Naive thymus-derived CD8-positive, alpha-beta T cell (primary cell): ENCODE data around the gene CNIH4. TPM values are rescaled to one million over a fixed set of nuclear protein-coding genes. Genes with fewer than 3 reads are reported as not detected.
"Not testable (repeated sequence)": the region's sequence is repeated elsewhere in the genome, so short reads cannot be mapped to it uniquely, and the experiment has no call there.

Experiments used
- ATAC-seq, 2 donors: fragments of 150-1000 bp; cut with Tn5 transposase in 1 of 2; sonication (Bioruptor Pico), chemical (Tn5 transposase) in 1 of 2; 1 replicate in 1 of 2; 2 replicates in 1 of 2; pipeline ENCODE4 v1.10.0; 2021; ENCODE audit warnings: mild to moderate bottlenecking in 2 of 2, moderate library complexity in 2 of 2
- POLR2A ChIA-PET: fragments of 350-600 bp; sonication (Branson Sonifier 250); formaldehyde crosslinking; loops from one replicate; lab custom pipeline; 2021; ENCODE audit warnings: antibody characterized with exemption; lab: Charles Lee
- DNase-seq, 10 donors: peaks; one replicate each; pipeline versions ENCODE4 v3.0.0 to v3.0.0-alpha.2; 2020 to 2022
- H3K27ac Mint-ChIP-seq, 10 donors: one replicate each; pipeline ENCODE4 v1.8.0; 2020 to 2022; ENCODE audit warnings: mild to moderate bottlenecking in 10 of 10, mixed read lengths in 10 of 10, moderate library complexity in 4 of 10, inconsistent platforms in 1 of 10
- H3K27me3 Mint-ChIP-seq, 5 donors: one replicate each; pipeline ENCODE4 v1.8.0; 2021 to 2022; ENCODE audit warnings: mixed read lengths in 5 of 5
- H3K36me3 Mint-ChIP-seq, 3 donors: one replicate each; pipeline ENCODE4 v1.8.0; 2020 to 2022; ENCODE audit warnings: mixed read lengths in 3 of 3, mild to moderate bottlenecking in 2 of 3, inconsistent platforms in 1 of 3
- H3K4me1 Mint-ChIP-seq, 4 donors: one replicate each; pipeline ENCODE4 v1.8.0; 2021 to 2022; ENCODE audit warnings: mixed read lengths in 4 of 4
- H3K4me3 Mint-ChIP-seq, 10 donors: one replicate each; pipeline ENCODE4 v1.8.0; 2020 to 2022; ENCODE audit warnings: mild to moderate bottlenecking in 10 of 10, mixed read lengths in 10 of 10, moderate library complexity in 6 of 10, inconsistent platforms in 1 of 10
- H3K9me3 Mint-ChIP-seq, 9 donors: one replicate each; pipeline ENCODE4 v1.8.0; 2020 to 2022; ENCODE audit warnings: mixed read lengths in 9 of 9, mild to moderate bottlenecking in 3 of 9, inconsistent platforms in 1 of 9, moderate library complexity in 1 of 9
- polyA plus RNA-seq, 3 donors: library from polyadenylated mRNA; unstranded; fragments of 300-500 nt; fragmentation: Illumina TruSeq; gene quantifications; one replicate each; pipeline ENCODE4 v1.2.3, GENCODE V29; 2021
- total RNA-seq, 8 experiments: library from RNA in 2 of 8; stranded (reverse) in 2 of 8; gene quantifications; one replicate each; pipeline ENCODE4 v1.2.3 and lab custom pipeline; 2021 to 2026

The CNIH4 gene
- total RNA-seq: 10 to 100 TPM; 39.1 to 39.6 TPM
- 10 to 100 TPM; 29.7 to 46.6 (median 45.3) TPM for polyA plus RNA-seq
- total RNA-seq (lab: John Stamatoyannopoulos, UW): 17.0 to 44.3 (median 26.2) reads per million in 6 experiments

DNA sequence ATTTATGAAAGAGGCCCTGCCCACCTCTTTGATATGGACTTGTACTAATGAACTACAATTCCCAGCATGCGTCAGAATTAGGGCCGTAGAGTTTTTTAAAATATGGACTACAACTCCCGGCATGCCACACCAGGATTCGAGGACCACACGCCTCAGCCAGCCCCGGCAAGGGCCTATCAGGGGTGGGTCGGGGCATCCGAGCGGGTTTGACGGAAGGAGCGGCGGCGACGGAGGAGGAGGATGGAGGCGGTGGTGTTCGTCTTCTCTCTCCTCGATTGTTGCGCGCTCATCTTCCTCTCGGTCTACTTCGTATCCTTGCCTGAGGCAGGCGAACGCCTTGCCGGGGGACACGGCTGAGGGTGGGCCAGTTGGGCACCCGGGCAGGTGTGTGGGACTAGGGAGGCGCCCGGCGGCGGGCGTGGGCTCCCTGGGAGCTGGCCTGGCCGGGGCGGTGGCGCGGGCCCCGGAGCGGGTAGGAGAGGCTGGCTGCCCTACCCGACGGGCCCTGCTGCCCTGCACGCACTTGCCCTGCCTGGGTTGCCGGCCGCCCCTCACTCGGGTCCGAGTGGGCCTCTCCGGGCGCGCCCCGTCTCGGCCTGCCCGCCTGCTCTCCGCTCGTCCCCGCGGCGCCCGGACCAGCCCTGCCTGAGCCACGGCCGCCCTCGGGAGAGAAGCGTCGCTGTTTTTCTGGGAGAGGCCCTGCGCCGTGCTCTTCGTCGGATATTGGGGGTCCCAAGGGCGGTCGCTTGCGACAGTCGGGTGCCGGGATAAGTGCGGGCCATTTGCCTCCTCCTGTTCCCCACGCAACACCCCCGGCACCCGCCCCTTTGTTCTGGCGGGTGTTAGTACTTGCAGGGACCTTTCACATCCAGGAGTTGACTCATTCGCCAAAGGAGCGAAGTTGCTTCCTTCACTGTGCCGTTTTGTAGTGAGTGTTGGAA is at the start of gene CNIH4:
Gene CNIH4, plus strand, starts transcription at position 195 of the 941 bp plus-strand sequence. Its CDS starts 46 bp downstream, at position 241.
- ATAC-seq: peak; percentile 98
- H3K27ac Mint-ChIP-seq: peak within 1 kb of the TSS; percentile 76 to 94 (median 92)
- H3K9me3 Mint-ChIP-seq: no peaks in the 10 kb centered on the region
- H3K4me1 Mint-ChIP-seq: peaks cover 26 to 61% (median 53%) of the 10 kb centered on the region in 4 donors
- peaks cover 0 to 15% (median 5%) of the 10 kb centered on the region in 3 donors for H3K36me3 Mint-ChIP-seq
- peak; percentile 82 to 96 (median 90) for DNase-seq
- POLR2A ChIA-PET: interaction anchor here (0.8 to 2.5 kb wide), 11 partner anchors 11 to 174 kb away, joined by 3 to 11 read pairs (median 5); partner anchors contain the start of genes DEGS1, NVL and WDR26
- H3K4me3 Mint-ChIP-seq: peak within 1 kb of the TSS; percentile 89 to 97 (median 94)
- H3K27me3 Mint-ChIP-seq: no peaks in the 10 kb centered on the region

DNA sequence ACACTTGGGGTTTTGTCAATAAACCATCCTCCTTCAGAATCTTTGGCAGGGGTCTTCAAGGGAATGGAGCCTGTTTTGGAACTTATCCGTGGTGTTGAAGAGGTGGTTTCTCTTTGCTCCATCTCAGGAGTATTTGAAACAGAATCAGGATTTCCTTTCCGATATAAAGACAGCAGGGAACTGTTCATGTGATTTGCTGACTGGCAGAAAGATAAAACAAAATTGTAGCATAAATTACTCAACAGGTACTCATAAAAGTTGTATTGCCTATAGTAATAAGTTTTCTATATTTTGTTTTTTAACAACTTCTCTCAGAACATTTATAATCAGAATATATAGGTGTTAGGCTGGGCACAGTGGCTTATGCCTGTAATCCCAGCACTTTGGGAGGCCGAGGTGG is 48.6 kb upstream of the CNIH4 start:
- H3K36me3 Mint-ChIP-seq: peaks cover 5 to 88% (median 19%) of the 10 kb centered on the region in 3 donors
- no peaks in the 10 kb centered on the region for H3K9me3 Mint-ChIP-seq
- no peak overlapping the region for H3K27ac Mint-ChIP-seq
- POLR2A ChIA-PET: interaction anchor here (0.6 kb wide), 2 partner anchors 40 to 124 kb away, joined by 3 to 4 read pairs; no protein-coding TSS in a partner anchor
- H3K4me1 Mint-ChIP-seq: no peaks in the 10 kb centered on the region
- no peaks in the 10 kb centered on the region for H3K27me3 Mint-ChIP-seq
- no peak overlapping the region for H3K4me3 Mint-ChIP-seq
- ATAC-seq (no peak), DNase-seq (no peak)

DNA sequence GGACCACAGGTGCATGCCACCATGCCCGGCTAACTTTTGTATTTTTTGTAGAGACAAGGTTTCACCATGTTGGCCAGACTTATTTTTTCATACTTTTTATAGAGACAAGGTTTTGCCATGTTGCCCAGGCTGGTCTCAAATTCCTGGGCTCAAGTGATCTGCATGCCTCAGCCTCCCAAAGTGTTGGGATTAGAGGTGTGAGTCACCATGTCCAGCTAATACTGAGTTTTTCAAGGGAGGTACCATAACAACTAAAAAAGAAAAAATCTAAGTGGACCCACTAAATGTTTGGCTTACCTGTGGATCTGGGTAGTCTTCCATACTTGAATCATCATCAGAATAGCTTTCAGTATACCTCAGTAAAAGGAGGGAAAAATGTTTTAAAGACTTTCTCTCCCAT is 45.2 kb upstream of the CNIH4 start:
- not testable (repeated sequence) for ATAC-seq, H3K27ac Mint-ChIP-seq

DNA sequence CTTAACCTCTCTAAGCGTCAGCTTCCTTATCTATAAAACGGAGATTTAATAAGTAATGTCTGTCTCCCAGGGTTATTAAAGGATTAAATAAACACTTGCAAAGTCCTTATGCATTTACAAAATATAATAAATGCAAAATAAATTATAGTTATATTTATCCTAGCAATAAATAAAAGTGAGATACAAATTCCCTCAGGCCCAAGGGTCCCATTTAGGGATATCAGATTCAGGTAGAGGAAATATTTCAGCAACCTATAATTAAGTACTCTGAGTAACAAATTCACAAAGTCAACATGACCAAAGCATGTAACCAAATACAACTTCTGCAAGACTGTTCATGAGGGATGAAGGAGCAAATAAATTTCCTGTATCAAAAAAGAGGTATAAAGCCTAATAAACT is 44.7 kb upstream of the CNIH4 start:
- Mint-ChIP-seq H3K4me1 (peaks cover 0 to 2% (median 0%) of the 10 kb centered on the region in 4 donors), H3K27me3 (no peaks in the 10 kb centered on the region), H3K9me3 (no peaks in the 10 kb centered on the region), H3K36me3 (peaks cover 0 to 90% (median 15%) of the 10 kb centered on the region in 3 donors), H3K27ac (no peak overlapping the region), H3K4me3 (no peak overlapping the region)
- ATAC-seq (no peak), DNase-seq (no peak)
- POLR2A ChIA-PET: no interaction called here

More for the DNA sequence above, 45.2 kb upstream of the CNIH4 start:
- POLR2A ChIA-PET, H3K9me3 Mint-ChIP-seq, H3K4me3 Mint-ChIP-seq, DNase-seq, H3K4me1 Mint-ChIP-seq, H3K27me3 Mint-ChIP-seq: not testable (repeated sequence)
- H3K36me3 Mint-ChIP-seq: peaks cover 0 to 88% (median 15%) of the 10 kb centered on the region in 3 donors

DNA sequence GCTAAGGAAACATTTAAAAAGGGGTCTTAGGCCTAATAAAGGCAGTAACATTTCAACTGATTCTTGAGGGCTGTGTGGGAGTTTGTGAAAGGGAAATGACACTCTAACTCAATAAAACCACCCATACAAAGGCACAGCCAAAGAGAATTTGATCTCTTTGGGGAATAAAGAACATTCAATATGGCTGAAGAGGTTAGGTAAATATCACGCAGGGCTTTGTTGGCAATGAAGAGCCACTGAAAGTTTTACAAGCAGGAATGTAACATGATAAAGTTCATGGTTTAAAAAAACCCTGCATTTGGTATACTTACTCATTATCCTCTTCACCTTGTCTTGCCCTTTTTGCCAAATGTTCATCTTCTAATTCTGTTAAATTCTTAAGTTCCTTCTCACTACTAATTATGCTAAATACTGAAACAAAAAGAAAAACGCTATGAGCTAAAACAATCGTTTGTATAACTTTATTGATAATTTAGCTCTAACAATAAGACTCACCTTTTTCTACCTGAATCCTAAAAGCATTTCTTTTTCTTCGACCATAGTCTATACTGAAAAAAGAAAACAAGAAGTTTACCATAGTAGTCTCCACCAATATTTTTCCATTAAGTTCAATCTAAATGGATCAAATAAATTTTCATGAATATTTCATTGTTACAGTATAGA is 39.2 kb upstream of the CNIH4 start:
- H3K4me1 Mint-ChIP-seq: peaks cover 6 to 13% (median 9%) of the 10 kb centered on the region in 4 donors
- no peak overlapping the region for H3K4me3 Mint-ChIP-seq
- H3K27me3 Mint-ChIP-seq: no peaks in the 10 kb centered on the region
- H3K27ac Mint-ChIP-seq: peak overlapping the region in 2 of 10 donors; percentile 19 to 73
- POLR2A ChIA-PET: no interaction called here
- ATAC-seq: no peak
- H3K9me3 Mint-ChIP-seq: no peaks in the 10 kb centered on the region
- DNase-seq: no peak
- peaks cover 0 to 73% (median 11%) of the 10 kb centered on the region in 3 donors for H3K36me3 Mint-ChIP-seq

DNA sequence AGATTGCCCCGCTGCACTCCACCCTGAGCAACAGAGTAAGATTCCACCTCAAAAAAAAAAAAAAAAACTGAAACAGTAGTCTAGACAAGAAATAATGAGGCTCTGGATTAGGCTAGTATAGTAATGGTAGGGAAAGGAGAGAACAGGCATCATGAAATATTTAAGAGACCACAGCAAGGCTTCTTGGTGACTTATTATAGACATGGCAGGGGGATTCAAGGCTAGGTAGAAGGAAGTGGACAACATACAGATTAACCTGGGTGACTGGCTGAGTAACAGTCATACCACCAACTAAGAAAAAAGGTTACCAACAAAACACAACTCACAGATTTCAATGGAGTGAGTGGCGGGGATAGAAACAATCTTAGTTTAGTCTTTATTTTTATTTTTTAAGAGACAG is 35.0 kb upstream of the CNIH4 start:
- Mint-ChIP-seq H3K36me3 (peaks cover 0 to 59% (median 5%) of the 10 kb centered on the region in 3 donors), H3K4me3 (no peak overlapping the region), H3K27me3 (no peaks in the 10 kb centered on the region), H3K4me1 (peaks cover 9 to 26% (median 21%) of the 10 kb centered on the region in 4 donors), H3K27ac (peak overlapping the region in 6 of 10 donors; percentile 1 to 80 (median 38)), H3K9me3 (no peaks in the 10 kb centered on the region)
- no peak for DNase-seq
- no peak for ATAC-seq
- POLR2A ChIA-PET: no interaction called here

DNA sequence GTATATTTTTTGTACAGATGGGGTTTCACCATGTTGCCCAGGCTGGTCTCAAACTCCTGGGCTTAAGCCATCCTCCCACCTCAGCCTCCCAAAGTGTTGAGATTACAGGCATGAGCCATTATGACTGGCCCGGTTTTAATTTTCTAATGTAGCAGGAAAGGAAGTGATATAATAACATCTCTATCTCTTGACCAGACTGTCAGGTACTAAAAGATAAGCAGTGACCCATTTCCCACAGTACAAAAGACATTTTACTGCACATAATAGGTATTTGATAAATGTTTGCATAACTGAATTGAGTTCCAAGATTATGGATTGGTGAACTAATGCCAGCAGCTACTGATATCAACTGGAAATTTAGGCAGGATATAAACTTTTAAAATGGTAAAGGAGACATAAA is 30.7 kb upstream of the CNIH4 start:
- Mint-ChIP-seq H3K4me3 (no peak overlapping the region), H3K9me3 (no peaks in the 10 kb centered on the region), H3K27ac (peak overlapping the region in 1 of 10 donors; percentile 25), H3K4me1 (peaks cover 24 to 57% (median 56%) of the 10 kb centered on the region in 4 donors), H3K27me3 (no peaks in the 10 kb centered on the region), H3K36me3 (peaks cover 0 to 45% (median 3%) of the 10 kb centered on the region in 3 donors)
- POLR2A ChIA-PET: interaction anchor here (0.6 kb wide), 1 partner anchor 33 kb away, joined by 3 read pairs; no protein-coding TSS in a partner anchor
- DNase-seq: no peak
- no peak for ATAC-seq

DNA sequence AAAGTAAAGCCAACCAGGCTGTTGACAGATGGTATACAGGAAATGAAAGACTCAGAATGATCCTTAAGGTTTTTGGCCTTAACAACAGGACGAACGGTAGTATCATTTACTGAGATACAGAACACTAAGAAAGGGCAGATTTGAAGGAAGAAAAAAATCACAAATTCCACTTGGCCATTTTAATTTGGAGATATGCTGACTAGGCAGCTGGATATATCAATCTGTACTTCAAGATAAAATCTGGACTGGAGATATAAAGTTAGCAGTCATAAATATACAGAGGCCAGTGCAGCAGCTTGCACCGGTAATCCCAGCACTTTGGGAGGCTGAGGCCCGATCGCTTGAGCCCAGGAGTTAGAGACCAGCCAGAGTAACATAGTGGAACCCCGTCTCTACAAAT is 28.0 kb upstream of the CNIH4 start:
- H3K27ac Mint-ChIP-seq: peak overlapping the region in 8 of 10 donors; percentile 36 to 82 (median 63)
- POLR2A ChIA-PET: no interaction called here
- peaks cover 17 to 63% (median 48%) of the 10 kb centered on the region in 4 donors for H3K4me1 Mint-ChIP-seq

DNA sequence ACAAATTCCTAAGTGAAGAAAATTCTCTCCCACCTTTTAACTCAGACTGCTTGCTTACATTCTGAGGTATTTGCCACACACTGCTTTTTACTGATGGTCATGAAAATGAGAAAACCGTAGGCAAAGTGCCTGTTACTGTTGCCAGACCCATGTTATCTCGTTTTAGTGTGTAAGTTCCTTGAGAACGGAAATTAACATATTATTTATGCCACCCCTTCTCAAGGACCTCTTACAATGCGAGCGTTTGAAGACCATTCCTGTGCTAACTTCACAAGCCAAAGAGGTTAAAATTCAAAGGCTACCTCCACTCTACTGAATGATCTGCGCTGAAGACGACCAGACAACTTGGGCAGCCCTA is 27.2 kb upstream of the CNIH4 start:
- DNase-seq: no peak
- Mint-ChIP-seq H3K9me3 (no peaks in the 10 kb centered on the region), H3K4me1 (peaks cover 17 to 65% (median 48%) of the 10 kb centered on the region in 4 donors), H3K27me3 (no peaks in the 10 kb centered on the region), H3K27ac (peak overlapping the region; percentile 97 to 100 (median 100)), H3K4me3 (peak overlapping the region; percentile 91 to 99 (median 97)), H3K36me3 (peaks cover 0 to 24% (median 0%) of the 10 kb centered on the region in 3 donors)
- POLR2A ChIA-PET: interaction anchor here (0.6 to 1.5 kb wide), 16 partner anchors 8 to 215 kb away, joined by 3 to 12 read pairs (median 5); partner anchors contain the start of genes CNIH4, DEGS1, FBXO28 and WDR26
- ATAC-seq: no peak

More for the DNA sequence above, 28.0 kb upstream of the CNIH4 start:
- ATAC-seq (no peak), DNase-seq (no peak)
- H3K27me3 Mint-ChIP-seq: no peaks in the 10 kb centered on the region
- peak overlapping the region; percentile 56 to 99 (median 88) for H3K4me3 Mint-ChIP-seq
- peaks cover 0 to 25% (median 0%) of the 10 kb centered on the region in 3 donors for H3K36me3 Mint-ChIP-seq
- H3K9me3 Mint-ChIP-seq: no peaks in the 10 kb centered on the region

DNA sequence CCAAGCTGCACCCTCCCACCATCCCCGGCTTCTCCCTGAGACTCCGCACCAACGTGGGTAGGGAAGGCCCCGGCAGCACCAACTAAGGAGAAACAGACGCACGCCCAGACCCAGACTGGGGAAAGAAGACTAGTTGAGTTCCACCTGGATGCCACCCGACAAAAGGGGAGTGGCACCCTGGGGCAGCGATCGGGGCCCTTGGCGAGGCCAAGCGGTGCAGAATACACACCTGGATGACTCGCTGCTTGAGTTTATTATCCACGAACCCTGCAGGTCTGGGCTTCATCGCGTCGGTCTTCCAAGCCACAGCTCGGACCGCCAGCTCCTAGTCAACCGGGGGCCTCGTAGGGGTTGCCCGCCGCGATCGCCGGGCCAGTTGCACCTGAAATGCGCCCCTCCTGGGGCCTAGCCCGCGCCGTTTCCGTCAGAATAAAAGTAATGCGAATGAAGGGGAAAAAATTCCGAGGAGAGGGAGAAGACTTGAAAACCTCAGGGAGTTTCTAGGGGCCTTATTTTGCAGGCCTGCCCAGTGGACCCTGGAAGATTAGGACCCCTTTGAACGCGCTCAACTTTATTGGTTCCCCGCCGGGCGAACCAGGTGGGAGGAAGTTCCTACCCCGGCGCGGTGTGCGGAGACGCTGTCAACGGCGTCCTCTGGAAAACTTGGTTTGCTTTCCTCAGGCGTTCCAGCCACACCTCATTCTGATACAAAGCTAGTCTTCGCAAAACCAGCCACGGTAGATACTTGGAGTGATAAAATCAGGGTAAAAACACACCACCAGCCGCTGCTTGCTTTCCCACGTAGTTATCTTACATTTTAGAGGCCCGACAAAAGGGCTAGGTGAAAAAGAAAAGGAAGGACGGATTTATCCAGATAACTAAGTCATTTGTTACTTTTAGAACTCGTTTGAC is 26.6 kb upstream of the CNIH4 start, which contains the start of gene NVL:
Gene NVL, minus strand, starts transcription at position 331 of the 912 bp plus-strand sequence. Its CDS starts 45 bp downstream, at position 286.
- H3K27ac Mint-ChIP-seq: peak within 1 kb of the TSS; percentile 97 to 100 (median 100)
- H3K4me1 Mint-ChIP-seq: peaks cover 17 to 63% (median 46%) of the 10 kb centered on the region in 4 donors
- peak within 1 kb of the TSS; percentile 91 to 99 (median 97) for H3K4me3 Mint-ChIP-seq

DNA sequence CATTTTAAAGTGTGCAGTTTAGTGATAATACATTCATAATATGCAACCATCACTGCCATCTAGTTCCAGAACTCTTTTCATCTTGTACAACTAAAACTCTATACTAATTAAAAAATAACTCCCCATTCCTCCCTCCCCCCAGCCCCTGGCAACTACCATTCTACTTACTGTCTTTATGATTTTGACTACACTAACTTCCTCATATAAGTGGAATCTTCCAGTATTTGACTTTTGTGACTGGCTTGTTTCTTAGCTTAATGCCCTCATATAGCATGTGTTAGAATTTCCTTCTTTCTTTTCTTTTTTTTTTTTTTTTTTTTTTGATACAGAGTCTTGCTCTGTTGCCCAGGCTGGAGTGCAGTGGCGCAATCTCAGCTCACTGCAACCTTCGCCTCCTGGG is 25.4 kb upstream of the CNIH4 start:
- peaks cover 17 to 63% (median 46%) of the 10 kb centered on the region in 4 donors for H3K4me1 Mint-ChIP-seq
- POLR2A ChIA-PET: no interaction called here
- no peak for DNase-seq
- no peaks in the 10 kb centered on the region for H3K9me3 Mint-ChIP-seq
- no peaks in the 10 kb centered on the region for H3K27me3 Mint-ChIP-seq
- H3K36me3 Mint-ChIP-seq: peaks cover 0 to 9% (median 0%) of the 10 kb centered on the region in 3 donors
- no peak for ATAC-seq
- H3K4me3 Mint-ChIP-seq: peak overlapping the region in 9 of 10 donors; percentile 25 to 99 (median 97)
- H3K27ac Mint-ChIP-seq: peak overlapping the region in 5 of 10 donors; percentile 81 to 100 (median 100)

More for the DNA sequence above, 26.6 kb upstream of the CNIH4 start, which contains the start of gene NVL:
- H3K36me3 Mint-ChIP-seq: peaks cover 0 to 19% (median 0%) of the 10 kb centered on the region in 3 donors
- no peaks in the 10 kb centered on the region for H3K27me3 Mint-ChIP-seq
- POLR2A ChIA-PET: interaction anchor here (0.6 to 1.5 kb wide), 17 partner anchors 9 to 216 kb away, joined by 3 to 12 read pairs (median 5); partner anchors contain the start of genes CNIH4, DEGS1, FBXO28 and WDR26
- no peaks in the 10 kb centered on the region for H3K9me3 Mint-ChIP-seq
- peak; percentile 67 to 91 (median 77) for DNase-seq
- ATAC-seq: peak; percentile 93 to 94
